GM12878 (cell line): ENCODE results near the gene SLC7A10. TPM values are rescaled to one million over a fixed set of nuclear protein-coding genes. Genes with fewer than 3 reads are reported as not detected.

ENCODE experiments used
- ATAC-seq: fragments of 200-7000 bp; cut with Tn5 transposase; 3 replicates; pipeline ENCODE4 v1.9.1; 2020; ENCODE audit warnings: mild to moderate bottlenecking, moderate library complexity
- BruUV-seq: library from RNA; stranded (reverse); fragments of 400-500 nt; replicated peaks from 2 replicates; lab custom pipeline; 2021; lab: Mats Ljungman, UMichigan
- CTCF ChIA-PET: fragments of 300-600 bp; sonication (Branson Sonifier 250); formaldehyde crosslinking; extraction: SDS; loops from one replicate; lab custom pipeline; 2021; ENCODE audit warnings: inconsistent platforms; lab: Yijun Ruan, JAX
- POLR2A ChIA-PET: fragments of 350-600 bp; formaldehyde crosslinking; extraction: SDS; loops from one replicate; lab custom pipeline; 2021; ENCODE audit warnings: inconsistent platforms; lab: Charles Lee
- RAD21 ChIA-PET: fragments of 300-600 bp; sonication (Branson Sonifier 250); formaldehyde crosslinking; loops from one replicate; lab custom pipeline; 2023; ENCODE audit warnings: antibody characterized with exemption; ENCODE audit not compliant: unreplicated experiment; lab: Charles Lee
- SMC1A ChIA-PET: fragments of 300-600 bp; sonication (Branson Sonifier 250); formaldehyde crosslinking; loops from one replicate; lab custom pipeline; 2023; ENCODE audit not compliant: unreplicated experiment, uncharacterized antibody; lab: Charles Lee
- DNase-seq: peaks from one replicate; pipeline ENCODE4 v3.0.0-alpha.2; 2011; ENCODE audit warnings: low read depth, low spot score
- FAIRE-seq: peaks from 3 replicates; lab custom pipeline; 2011; peaks lifted over from hg19 to GRCh38; lab: Jason Lieb, UNC
- H2AFZ ChIP-seq: 2 replicates; pipeline ENCODE4 v1.6.0; 2011; ENCODE audit warnings: low read depth, low read length, control low read depth; ENCODE audit not compliant: control insufficient read depth
- H3K27ac ChIP-seq: 2 replicates; pipeline ENCODE4 v1.5.1; 2011; ENCODE audit warnings: control low read depth; ENCODE audit not compliant: control insufficient read depth, insufficient read depth
- H3K27me3 ChIP-seq, 2 experiments: replicated peaks in 1 of 2; 2 replicates each; pipeline versions ENCODE4 v1.6.0 to v1.6.1; 2011; ENCODE audit warnings: low read length in 1 of 2; ENCODE audit not compliant: control insufficient read depth in 2 of 2, insufficient read depth in 2 of 2
- H3K36me3 ChIP-seq, 2 experiments: 2 replicates each; pipeline ENCODE4 v1.5.1; 2011; ENCODE audit warnings: low read length in 1 of 2; ENCODE audit not compliant: control insufficient read depth in 2 of 2, insufficient read depth in 2 of 2
- H3K4me1 ChIP-seq: 2 replicates; pipeline ENCODE4 v1.6.1; 2011; ENCODE audit warnings: mild to moderate bottlenecking, low read length, moderate library complexity, mixed read lengths; ENCODE audit not compliant: control insufficient read depth, insufficient read depth
- H3K4me2 ChIP-seq: 2 replicates; pipeline ENCODE4 v1.6.0; 2011; ENCODE audit warnings: control low read depth; ENCODE audit not compliant: control insufficient read depth, insufficient read depth
- H3K4me3 ChIP-seq: fragments of 200-600 bp; sonication (generic); 2 replicates; pipeline ENCODE4 v1.5.1; 2016
- H3K79me2 ChIP-seq: 2 replicates; pipeline ENCODE4 v1.6.0; 2011; ENCODE audit warnings: low read length; ENCODE audit not compliant: control insufficient read depth, insufficient read depth
- H3K9ac ChIP-seq: 2 replicates; pipeline ENCODE4 v1.8.0; 2011; ENCODE audit warnings: low read length, control low read depth, mixed read lengths; ENCODE audit not compliant: control insufficient read depth, insufficient read depth
- H3K9me3 ChIP-seq: replicated peaks from 3 replicates; pipeline ENCODE4 v1.5.1; 2011; ENCODE audit warnings: mild to moderate bottlenecking, low read length; ENCODE audit not compliant: control insufficient read depth, insufficient read depth
- H4K20me1 ChIP-seq: 2 replicates; pipeline ENCODE4 v1.6.0; 2011; ENCODE audit not compliant: control insufficient read depth, insufficient read depth
- BRCA1 ChIP-seq: IDR thresholded peaks from 2 replicates; pipeline ENCODE4 v1.6.1; 2011; ENCODE audit warnings: low read depth, low read length, improper control_type of control experiment
- JUNB ChIP-seq: IDR thresholded peaks from 2 replicates; pipeline ENCODE4 v1.6.1; 2016; ENCODE audit warnings: antibody characterized with exemption, mild to moderate bottlenecking
- MEF2B ChIP-seq: fragments of 450-650 bp; IDR thresholded peaks from 2 replicates; pipeline ENCODE4 v1.6.1; 2018; ENCODE audit warnings: mild to moderate bottlenecking, moderate library complexity; ENCODE audit not compliant: partially characterized antibody, poor library complexity, severe bottlenecking
- POLR2A ChIP-seq: IDR thresholded peaks from 2 replicates; pipeline ENCODE4 v1.6.1; 2011; ENCODE audit warnings: low read depth, mild to moderate bottlenecking, low read length
- SP1 ChIP-seq: IDR thresholded peaks from one replicate; pipeline ENCODE4 v1.6.1; 2011; ENCODE audit warnings: low read depth, low read length
- ZBED1 ChIP-seq: IDR thresholded peaks from 2 replicates; pipeline ENCODE4 v1.6.1; 2016; ENCODE audit warnings: borderline replicate concordance
- ZNF217 ChIP-seq: fragments of 450-650 bp; IDR thresholded peaks from 2 replicates; pipeline ENCODE4 v1.6.1; 2017; ENCODE audit warnings: antibody characterized with exemption, mild to moderate bottlenecking
- ZNF622 ChIP-seq: fragments of 450-650 bp; IDR thresholded peaks from 2 replicates; pipeline ENCODE4 v1.6.1; 2017; ENCODE audit warnings: mild to moderate bottlenecking, inconsistent platforms
- WGBS: methylation state at CpG from one replicate; pipeline ENCODE4 v1.1.6; 2016; ENCODE audit warnings: low lambda C conversion rate; ENCODE audit not compliant: insufficient replicate concordance, insufficient coverage; ENCODE audit errors: missing lambda C conversion rate; 5-methylcytosine and 5-hydroxymethylcytosine counted together
- in situ Hi-C: fragments of 300-500 bp; cut with MboI; formaldehyde crosslinking; loops from 9 replicates; pipeline ENCODE4 v1.14.3; 2018; ENCODE audit warnings: mixed read lengths
- intact Hi-C: fragments of 100-400 bp; cut with micrococcal nuclease; formaldehyde crosslinking; loops from one replicate; pipeline ENCODE4 v1.14.2; 2022; ENCODE audit not compliant: unreplicated experiment
- polyA plus RNA-seq, 11 experiments: library from polyadenylated mRNA; depleted of rRNA in 4 of 11; unstranded in 6 of 11; stranded (reverse) in 5 of 11; fragments of >200 nt; fragmentation: Nextera tagmentation in 4 of 11; fragmentation: Illumina TruSeq in 1 of 11; extraction: Ambion mirVana in 4 of 11; extraction: Trizol in 1 of 11; gene quantifications; 1 replicate in 1 of 11; 2 replicates in 10 of 11; pipeline versions ENCODE4 v1.2.1 to v1.2.3, GENCODE V29; 2011 to 2016; ENCODE audit warnings: inconsistent platforms in 2 of 11, missing spikeins in 2 of 11, low read depth in 1 of 11
- total RNA-seq, 4 experiments: library from RNA; depleted of rRNA in 3 of 4; stranded (reverse); fragments of >200 nt in 3 of 4; fragmentation: Illumina TruSeq in 1 of 4; extraction: Trizol in 1 of 4; gene quantifications; 2 replicates each; pipeline versions ENCODE4 v1.2.1 to v1.2.3, GENCODE V29; 2013 to 2021
- TF ChIP-seq, protein P1 (sequence below): IDR thresholded peaks from 2 replicates; pipeline ENCODE4 v1.6.1; 2011; ENCODE audit warnings: borderline replicate concordance, low read depth, mild to moderate bottlenecking, moderate library complexity, low read length; ENCODE audit not compliant: insufficient read depth, poor library complexity, severe bottlenecking
- TF ChIP-seq, protein P2 (sequence below): fragments of 450-650 bp; IDR thresholded peaks from 2 replicates; pipeline ENCODE4 v1.6.1; 2016; ENCODE audit warnings: mild to moderate bottlenecking, moderate library complexity, borderline replicate concordance

Gene SLC7A10
- total and polyA plus RNA-seq, 10 of the 15 experiments (the other 5 are each of a cell fraction or from before 2014, with no cell fraction given): not detected

DNA sequence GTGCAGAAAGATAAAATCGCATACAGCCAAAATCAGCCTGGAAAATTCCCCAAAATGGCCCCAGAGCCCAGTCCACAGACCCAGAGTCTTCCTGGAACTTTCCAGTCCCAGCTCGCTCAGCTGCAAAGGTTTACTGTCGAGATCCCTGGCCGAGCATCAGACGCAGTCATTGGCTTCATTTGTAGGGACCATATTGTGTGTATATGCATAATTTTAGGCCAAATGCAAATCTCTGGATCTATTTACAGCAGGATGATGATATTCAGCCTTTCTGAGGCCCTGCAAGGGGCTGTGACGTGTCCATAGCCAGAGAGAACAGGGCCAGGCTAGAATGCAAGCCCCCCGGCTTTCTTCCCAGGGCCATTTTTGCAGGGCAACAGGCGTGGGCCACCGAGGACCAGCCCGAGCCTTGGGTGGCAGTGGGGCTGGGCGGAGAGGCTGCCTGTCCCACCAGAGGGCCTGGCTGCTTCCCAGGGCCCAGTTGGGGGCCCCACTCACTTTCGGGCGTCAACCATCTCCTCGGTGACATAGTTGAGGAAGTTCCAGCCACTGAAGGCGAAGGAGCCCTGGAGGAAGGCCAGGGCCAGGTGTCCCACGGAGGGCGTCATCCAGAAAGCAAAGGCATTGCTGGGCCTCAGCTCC lies 13.7 kb downstream of the SLC7A10 start:
- ChIA-PET POLR2A (no interaction called here), SMC1A (interaction anchor here (1.5 kb wide), 1 partner anchor 28 kb away, joined by 4 read pairs; no protein-coding TSS in a partner anchor), RAD21 (no interaction called here), CTCF (no interaction called here)
- Histone ChIP-seq H3K4me3 (no peak overlapping the region), H2AFZ (no peak overlapping the region), H3K4me1 (no peaks in the 10 kb centered on the region), H3K27ac (no peak overlapping the region), H3K9ac (no peak overlapping the region), H3K27me3 (no peaks in the 10 kb centered on the region), H3K79me2 (no peaks in the 10 kb centered on the region), H3K9me3 (no peaks in the 10 kb centered on the region), H3K4me2 (no peak overlapping the region), H3K36me3 (no peaks in the 10 kb centered on the region), H4K20me1 (no peaks in the 10 kb centered on the region)
- no peak for ATAC-seq
- no peak for FAIRE-seq
- DNase-seq: no peak
- TF ChIP-seq POLR2A (no peak), ZBED1 (no peak), SP1 (no peak), MEF2B (no peak), JUNB (no peak), BRCA1 (no peak), ZNF217 (no peak), ZNF622 (no peak)
- TF ChIP-seq, protein P1, sequence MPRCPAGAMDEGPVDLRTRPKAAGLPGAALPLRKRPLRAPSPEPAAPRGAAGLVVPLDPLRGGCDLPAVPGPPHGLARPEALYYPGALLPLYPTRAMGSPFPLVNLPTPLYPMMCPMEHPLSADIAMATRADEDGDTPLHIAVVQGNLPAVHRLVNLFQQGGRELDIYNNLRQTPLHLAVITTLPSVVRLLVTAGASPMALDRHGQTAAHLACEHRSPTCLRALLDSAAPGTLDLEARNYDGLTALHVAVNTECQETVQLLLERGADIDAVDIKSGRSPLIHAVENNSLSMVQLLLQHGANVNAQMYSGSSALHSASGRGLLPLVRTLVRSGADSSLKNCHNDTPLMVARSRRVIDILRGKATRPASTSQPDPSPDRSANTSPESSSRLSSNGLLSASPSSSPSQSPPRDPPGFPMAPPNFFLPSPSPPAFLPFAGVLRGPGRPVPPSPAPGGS: no peak
- TF ChIP-seq, protein P2, sequence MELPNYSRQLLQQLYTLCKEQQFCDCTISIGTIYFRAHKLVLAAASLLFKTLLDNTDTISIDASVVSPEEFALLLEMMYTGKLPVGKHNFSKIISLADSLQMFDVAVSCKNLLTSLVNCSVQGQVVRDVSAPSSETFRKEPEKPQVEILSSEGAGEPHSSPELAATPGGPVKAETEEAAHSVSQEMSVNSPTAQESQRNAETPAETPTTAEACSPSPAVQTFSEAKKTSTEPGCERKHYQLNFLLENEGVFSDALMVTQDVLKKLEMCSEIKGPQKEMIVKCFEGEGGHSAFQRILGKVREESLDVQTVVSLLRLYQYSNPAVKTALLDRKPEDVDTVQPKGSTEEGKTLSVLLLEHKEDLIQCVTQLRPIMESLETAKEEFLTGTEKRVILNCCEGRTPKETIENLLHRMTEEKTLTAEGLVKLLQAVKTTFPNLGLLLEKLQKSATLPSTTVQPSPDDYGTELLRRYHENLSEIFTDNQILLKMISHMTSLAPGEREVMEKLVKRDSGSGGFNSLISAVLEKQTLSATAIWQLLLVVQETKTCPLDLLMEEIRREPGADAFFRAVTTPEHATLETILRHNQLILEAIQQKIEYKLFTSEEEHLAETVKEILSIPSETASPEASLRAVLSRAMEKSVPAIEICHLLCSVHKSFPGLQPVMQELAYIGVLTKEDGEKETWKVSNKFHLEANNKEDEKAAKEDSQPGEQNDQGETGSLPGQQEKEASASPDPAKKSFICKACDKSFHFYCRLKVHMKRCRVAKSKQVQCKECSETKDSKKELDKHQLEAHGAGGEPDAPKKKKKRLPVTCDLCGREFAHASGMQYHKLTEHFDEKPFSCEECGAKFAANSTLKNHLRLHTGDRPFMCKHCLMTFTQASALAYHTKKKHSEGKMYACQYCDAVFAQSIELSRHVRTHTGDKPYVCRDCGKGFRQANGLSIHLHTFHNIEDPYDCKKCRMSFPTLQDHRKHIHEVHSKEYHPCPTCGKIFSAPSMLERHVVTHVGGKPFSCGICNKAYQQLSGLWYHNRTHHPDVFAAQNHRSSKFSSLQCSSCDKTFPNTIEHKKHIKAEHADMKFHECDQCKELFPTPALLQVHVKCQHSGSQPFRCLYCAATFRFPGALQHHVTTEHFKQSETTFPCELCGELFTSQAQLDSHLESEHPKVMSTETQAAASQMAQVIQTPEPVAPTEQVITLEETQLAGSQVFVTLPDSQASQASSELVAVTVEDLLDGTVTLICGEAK: no peak
- BruUV-seq: no TSS peak
- in situ Hi-C loops: no loop called here
- intact Hi-C loops: no loop called here
- 15% methylated on average over 17 of the region's 17 CpGs for WGBS
